Activated CD8-positive, alpha-beta memory T cell treated with anti-CD3 and anti-CD28 coated beads for 4 hours (primary cell): ENCODE results near the gene TRIM17.

ENCODE experiments used
- DNase-seq, 2 donors: peaks; one replicate each; pipeline ENCODE4 v3.0.0-alpha.2; 2020; ENCODE audit warnings: low read depth in 2 of 2

The TRIM17 gene

DNA sequence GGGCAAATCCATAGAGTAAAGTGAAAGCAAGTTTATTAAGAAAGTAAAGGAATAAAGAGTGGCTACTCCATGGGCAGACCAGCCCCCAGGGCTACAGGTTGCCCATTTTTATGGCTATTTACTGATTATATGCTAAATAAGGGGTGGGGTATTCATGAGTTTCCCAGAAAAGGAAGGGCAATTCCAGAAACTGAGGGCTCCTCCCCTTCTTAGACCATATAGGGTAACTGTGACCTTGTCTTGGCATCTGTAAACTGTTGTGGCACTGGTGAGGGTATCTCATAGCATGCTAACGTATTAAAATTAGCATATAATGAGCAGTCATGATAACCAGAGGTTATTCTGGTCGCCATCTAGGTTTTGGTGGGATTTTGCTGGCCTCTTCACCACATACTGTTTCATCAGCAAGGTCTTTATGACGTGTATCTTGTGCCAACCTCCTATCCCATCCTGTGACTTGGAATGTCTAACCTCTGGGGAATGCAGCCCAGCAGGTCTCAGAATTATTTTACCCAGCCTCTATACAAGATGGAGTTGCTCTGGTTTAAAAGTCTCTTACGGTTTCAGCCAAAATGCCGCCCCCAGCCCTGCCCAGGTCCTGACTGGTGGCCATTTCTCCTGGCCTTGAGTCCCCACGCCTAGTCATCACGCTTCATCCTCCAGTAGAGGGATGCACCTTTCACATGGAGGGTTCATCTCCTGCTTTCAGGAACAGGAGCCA lies 982 bp upstream of the TRIM17 start:
- DNase-seq: no peak

DNA sequence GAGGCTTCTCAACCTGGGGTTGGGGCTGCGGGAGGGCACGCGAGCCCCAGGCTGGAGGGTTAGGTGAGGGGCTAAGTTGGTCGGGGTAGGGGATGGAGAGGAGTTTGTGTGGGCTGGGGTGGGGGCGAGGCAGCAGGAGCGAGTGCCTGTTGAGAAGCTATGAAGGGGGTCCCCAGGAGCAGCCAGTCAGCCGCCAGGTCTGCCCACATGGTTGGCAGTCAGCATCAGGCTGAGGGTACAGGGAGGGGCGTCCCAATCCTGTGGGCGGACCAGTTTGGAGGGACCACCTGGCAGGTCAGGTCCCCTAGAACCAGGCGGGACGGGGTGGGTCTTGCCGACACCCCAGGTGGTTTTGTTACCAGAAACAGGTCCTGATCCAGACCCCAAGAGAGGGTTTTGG lies 400 bp upstream of the TRIM17 start:
- DNase-seq: no peak

DNA sequence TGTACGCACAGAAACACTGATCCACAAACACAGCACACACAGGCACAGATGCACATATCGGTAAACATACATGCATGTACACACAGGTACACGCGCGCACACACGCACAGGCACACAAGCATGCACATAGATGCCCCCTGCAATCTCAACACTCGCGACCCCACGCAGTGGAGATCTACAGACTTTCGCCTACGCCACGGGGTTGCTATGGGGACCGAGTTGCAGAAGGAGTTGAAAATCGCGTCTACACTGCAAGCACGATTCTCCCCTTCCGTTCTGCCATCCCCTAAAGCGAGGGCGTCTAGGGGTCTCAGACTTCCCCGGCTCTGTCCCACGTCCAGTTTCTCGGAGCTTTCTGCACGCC lies 826 bp downstream of the TRIM17 start:
- DNase-seq: no peak

DNA sequence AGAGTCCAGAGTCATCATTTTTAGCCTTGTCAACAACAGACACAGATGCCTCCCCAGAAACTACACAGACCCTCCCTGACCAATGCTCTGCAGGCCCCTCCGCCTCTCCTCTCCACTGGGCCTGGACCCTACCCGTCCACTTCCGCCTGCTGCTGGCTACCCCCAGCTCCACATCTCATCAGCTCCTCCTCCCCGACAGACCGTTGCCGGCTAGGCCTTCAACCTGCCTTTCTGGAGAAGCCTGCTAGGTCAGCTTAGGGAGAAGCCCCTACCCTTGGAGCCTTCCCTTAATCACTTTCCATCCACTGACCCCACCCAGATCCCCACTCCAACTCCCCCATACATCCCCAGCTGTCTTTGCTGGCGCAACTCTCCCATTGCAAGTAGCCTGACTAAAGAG lies 1.4 kb downstream of the TRIM17 start:
- no peak for DNase-seq

DNA sequence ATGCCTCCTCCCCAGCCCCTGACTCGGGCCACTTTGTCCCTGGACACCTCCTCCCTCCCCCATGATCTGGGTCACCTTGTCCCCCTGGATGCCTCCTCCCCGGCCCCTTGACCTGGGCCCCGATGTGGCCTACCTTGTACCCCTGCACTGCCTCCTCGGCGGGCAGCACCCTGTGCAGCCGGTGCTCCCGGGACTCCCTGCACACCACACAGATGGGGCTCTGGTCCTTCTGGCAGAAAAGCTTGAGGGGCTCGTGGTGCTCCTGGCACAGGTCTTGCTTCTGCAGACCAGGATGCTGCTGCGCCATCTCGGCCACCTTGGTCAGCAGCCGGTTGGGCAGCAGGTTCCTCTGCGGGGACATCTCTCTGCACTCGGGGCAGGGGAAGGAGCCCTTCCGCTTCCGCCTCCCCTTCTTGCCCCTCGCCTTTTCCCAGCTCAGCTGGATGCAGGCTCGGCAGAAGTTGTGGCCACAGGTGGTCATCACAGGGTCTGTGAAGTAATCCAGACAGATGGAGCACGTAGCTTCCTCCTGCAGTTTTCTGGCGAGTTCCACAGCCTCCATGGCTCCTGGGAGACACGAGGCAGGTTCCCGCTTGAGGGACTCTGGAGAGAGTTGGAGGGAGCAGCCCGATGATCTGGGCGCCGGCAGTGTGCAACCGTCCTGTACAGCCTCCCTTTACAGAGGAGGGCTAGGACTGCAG lies 2.0 kb downstream of the TRIM17 start:
- no peak for DNase-seq

DNA sequence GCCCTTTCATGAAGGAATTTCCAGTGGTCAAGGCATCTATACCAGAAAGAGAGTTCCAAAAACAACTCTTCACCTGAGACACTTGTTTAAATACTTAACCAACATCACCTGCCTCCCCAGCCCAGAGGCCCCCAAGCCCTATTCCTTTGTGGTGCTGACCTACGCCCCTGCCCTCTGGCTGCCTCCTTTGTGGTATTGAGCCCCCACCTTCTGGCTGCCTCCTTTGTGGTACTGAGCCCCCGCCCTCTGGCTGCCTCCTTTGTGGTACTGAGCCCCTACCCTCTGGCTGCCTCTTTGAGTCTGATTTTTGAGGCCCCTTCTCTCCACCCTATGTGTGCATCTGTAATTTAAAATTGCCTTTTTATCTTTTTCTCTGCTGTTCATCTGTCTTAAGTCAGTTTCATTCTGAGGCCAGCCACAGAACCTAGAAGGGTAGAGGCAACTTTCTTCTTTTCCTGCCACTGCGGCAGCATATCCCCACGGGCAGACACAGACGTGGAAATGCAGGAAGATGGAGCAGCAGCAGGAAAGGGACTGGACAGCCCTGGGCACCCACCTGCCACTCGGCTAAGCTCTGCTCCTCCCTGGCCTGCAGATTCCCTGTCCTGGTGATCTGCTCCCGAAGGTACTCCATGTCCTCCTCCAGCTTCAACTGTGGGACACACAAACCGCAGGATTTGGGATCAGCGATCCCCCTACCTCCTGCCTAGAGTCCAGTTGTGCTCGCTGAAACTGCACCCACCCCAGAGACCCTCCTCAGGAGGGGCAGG lies 3.2 kb downstream of the TRIM17 start:
- no peak for DNase-seq

DNA sequence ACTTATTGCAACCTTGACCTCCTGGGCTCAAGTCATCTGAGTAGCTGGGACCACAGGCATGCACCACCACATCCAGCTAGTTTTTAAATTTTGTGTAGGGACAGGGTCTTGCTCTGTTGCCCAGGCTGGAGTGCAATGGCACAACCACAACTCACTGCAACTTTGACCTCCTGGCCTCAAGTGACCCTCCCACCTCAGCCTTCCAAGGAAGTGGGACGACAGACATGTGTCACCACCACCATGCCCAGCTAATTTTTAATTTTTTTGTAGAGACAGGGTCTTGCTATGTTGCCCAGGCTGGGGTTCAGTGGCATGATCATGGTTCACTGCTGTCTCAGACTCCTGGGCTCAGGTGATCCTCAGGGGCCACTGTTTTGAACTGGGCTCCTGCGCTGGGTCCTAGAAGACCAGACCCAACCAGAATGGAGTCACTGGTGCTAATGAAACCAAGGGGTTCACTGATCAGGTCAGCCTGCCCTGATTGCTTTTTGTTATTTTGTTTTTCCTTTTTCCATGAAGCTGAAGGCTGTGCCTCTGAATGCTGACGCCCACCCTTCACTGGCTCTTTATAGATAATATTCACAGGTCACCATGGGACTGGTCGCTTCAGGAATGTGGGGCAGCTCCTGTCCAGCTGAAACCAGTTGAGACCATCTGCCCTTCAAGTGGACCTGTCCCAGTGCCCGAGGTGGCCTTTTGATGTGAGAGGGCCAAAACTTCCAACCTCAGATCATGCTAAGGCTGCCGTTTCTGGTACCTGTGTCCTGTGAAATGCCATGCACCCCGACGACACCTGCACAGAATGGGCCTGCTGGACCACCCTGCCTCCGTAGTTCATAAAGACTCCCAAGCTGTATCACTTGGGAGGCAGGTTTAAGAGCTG lies 4.9 kb downstream of the TRIM17 start:
- DNase-seq: no peak

DNA sequence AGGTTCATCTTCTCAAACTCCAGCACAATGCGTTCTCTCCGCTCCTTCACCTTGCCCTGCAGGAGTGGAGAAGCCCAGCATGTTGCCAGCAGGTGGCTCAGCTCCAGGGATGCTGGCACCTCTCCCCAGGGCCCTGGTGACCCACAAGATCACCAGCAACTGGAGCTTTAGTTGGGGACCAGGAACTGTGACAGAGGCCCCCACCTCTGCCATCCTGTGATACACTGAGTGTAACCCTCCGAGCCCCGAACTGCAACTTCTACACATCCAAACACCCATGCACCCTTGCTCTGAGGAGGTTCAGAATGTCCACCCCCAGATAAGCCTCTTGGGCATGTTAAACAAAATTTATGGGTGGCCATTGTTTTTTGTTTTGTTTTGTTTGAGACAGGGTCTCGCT lies 5.5 kb downstream of the TRIM17 start:
- no peak for DNase-seq

DNA sequence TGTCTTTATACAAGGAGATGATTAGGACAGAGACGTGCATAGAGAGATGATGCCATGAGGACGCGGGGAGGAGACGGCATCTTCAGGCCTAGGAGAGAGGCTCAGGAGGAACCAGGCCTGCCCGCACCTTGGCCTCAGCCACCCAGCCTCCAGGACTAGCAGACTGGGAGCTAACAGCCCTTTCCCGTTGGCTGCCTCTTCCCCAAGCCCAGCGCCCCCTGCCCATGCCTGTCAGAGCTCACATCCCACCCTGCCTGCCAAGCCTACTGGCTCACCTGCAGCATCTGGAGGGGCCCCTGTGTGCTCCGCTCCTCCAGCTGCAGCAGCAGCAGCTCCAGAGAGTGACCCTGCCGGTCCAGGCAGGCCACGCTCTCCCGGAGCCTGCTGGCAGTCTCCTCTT lies 6.0 kb downstream of the TRIM17 start:
- no peak for DNase-seq

DNA sequence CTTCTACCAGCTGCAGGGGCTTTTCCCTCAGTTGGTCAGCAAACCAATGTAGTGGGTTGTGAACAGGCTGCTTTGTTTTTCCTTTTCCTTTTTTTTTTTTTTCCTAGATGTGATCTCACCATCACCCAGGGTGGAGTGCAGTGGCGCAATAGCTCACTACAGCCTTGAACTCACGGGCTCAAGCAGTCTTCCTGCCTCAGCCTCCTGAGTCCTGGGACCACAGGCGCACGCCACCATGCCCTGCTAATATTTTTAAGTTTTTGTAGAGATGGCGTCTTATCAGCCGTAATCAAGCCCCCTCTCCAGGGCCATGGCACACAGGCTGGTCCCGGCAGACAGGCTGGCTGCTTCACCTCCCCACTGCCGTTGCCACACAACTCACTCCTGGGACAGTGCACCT lies 6.6 kb downstream of the TRIM17 start:
- DNase-seq: no peak

DNA sequence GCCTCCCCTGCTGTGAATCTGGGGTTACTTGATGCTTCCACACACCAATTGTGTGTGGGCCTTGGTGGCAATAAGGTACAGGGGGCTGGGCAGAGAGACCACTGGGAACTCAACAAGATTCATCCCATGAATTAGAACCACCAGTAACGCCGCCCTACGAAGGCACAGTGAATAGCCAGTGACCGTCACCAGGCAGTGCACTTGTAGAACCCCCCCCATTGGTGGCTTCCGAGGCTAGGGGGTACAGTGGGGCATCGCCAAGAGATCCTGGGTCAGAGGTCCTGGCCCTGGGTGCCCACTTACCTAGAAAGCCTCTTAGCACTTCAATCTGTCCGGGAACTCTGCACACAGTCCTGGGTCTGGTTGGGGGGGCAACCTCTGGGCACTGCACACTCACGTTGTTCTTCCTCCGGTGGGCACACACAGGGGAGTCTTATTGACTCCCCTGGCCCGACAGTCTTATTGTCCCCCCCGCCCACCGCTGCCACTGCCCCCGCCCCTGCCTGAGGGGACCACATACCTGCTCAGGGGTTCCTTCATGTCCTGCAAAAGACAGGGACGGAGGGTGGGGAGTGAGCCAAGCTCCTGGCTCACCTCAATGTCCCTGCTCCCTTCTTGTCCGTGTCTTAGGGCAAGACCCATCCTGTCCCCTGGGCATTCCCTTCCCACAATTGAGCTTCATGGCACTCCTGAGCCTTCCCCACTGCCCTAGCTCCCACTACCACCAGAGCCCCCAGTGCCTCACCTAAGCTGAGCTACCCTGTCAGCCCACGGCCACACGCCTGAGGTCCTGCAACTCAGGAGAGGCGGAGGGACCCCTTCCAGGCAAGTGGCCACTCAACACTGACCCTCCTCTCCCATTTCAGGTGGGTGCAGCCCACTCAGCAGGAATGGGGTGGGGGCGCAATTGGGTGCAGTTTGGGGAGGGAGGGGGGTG lies 7.5 kb downstream of the TRIM17 start:
- DNase-seq: no peak

DNA sequence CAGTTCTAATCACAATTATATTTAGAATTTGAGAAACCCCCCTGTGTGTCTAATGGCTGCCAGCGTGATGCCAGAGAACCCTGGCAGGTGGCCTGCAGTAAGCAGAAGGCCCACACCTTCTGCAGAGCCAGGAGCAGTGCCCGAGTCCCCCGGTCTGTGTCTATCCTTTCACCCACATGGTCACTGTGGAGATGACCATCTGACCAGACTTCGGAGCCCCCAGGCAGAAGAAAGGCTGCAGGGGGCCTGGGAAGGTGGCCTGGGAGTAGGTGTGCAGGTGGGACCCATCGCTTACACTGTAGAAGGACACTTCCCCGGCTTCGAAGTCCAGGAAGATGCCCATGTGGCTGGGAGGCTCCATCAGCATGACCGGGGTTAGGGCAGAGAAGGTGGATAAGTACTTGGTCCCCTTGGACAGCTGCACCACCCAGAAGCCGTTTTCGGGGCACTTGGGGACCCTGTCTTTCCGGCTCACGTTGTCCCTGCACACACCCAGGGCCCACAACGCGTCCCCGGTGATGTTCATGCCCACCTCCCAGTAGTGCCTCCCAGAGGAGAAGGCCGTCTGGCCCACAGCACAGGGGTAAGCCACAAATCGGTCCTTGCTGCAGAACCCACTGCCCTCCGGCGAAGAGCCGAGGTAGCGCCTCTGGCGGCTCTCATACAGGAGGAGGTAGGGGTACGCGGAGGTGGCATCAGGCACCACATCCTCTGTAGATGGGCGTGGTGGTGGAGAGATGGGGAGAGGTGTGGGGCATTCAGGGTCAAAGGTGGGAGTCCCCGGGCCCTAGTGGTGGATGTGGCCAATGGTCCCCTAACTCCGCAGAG lies 8.4 kb downstream of the TRIM17 start:
- no peak for DNase-seq

DNA sequence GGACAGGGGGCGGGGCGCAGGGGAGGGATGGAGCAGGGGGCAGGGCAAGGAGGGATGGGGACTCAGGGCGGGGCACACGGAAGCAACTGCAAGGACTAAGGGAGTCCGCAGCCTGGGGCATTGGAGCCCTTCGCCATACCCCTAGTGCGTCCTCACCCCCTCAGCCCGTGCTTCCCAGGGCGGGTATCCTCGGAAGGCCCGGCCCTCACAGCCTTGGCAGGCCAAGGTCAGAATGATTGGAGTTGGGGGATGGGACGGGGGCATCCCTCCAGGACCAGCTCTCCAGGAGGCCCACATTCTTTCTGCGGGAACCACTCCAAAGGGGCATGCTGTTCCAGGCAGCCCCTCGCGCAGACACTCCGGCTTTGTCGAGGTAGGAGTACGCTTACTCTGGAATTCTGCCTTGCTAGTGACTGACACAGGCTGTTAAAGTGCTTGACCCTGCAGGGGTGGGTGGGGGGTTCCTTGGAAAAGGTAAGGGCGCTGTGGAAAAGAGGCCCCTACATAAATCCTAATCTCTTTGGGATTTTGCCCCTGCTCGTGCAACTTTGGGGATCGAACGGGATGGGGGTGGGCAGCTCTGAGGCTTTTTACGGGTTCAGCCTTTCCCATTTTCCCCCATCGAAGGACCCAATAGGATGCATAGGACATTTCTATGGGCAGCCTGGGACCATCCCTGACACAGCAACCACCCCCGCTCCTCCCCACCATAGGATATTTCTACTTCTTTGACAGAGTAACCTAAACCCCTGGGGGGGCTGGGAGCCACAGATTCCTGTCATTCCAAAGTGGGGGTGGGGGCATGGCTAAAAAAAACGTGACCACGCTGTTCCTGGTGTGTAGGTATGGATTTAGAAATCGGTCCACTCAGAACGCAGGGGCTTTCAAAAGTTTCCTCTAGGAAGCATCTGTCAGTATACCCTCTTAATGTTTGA lies 9.3 kb downstream of the TRIM17 start:
- no peak for DNase-seq

DNA sequence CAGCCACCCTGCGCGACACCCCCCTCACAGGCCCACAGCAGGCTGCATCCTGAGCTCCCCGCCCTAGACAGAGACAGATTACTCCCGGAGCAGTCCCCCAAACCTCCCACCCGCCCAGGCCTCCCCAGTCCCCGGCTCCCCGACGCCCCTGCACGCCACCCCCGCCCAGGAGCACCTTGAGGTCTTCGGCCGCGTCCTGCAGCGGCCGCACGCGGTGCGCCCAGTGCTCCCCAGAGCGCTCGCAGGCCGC lies 10.8 kb downstream of the TRIM17 start:
- DNase-seq: no peak

DNA sequence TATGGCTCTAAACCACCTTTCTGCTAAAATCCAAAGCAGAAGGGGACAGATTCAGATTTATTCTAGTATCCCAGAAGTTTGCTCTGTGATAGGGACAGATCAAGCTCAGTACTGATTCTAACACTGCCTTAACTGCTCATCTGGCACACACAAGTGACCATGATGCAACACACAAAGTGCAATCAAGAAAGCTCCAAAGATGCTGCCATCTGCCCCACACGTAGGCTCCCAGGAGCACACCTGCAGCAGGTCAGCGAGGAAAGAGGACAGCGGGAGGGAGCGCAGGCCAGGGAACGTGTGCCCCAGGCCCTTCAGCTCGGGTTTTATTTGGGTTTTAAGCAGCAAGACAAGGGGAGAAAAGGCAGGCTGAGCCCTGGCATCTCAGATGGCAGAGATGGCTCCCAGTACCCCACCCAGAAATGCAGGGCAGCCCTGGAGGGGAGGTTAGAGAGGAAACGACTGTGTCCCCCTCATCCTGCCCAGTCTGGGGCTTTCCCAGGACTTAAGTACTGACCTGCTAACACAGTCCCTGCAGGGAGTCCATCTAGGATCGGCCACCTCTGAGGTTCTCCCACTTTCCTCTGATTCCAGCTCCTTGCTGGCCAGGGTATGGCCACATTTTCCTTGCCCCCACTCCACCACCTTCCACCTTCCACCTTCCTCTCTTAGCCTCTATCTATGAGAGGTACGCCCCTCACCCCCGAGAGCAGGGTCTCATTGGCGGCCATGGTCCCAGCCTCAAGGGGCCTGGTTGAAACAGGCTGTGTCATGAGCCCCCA lies 11.3 kb downstream of the TRIM17 start:
- no peak for DNase-seq

DNA sequence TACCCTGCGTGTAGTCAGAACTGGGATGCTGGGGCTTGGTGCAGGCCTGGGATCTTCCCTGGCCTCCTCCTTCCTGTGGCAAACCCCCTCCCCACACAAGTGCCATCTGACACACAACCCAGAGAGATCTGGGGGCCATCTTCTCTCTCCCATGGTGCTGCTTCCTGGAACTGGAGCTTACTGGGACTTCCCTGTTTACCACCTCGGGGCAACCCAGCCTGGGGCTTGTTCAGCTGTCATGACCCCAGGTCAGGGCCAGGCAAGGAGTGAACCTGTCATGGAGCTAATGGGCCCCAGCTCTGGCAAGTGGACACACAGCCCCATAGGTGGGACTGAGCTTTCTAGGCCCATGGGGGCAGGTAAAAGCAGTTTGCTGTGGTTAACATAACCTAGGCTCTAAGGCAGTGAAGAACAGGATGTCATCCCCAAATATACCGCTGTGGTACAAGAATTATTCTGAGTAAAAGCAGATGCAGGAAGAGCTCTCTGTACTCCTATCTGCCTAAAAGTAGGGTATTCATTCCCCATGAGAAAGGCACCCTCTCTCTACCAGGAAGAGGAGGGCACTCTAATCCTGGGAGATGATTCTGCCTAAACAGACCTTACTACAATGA lies 12.4 kb downstream of the TRIM17 start:
- no peak for DNase-seq

DNA sequence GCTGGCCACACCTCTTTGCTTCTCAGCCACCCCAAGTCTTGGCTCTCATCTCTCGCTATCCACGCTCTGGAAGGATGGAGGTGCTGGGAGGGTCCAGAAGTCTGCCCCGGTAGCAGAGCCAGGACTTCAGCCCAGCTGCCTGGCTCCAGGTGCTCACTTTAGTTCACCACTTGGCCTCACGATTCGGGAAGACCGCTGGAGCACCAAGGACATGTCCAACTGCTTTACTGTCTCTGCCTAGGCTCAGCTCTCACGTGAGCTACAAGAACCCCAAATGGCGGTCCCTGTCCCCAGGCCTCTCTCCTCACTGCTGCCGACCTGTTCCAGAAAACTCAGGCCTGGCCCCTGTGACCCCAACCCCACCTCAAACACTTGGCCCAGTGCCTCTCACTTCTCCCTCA lies 13.4 kb downstream of the TRIM17 start:
- no peak for DNase-seq

DNA sequence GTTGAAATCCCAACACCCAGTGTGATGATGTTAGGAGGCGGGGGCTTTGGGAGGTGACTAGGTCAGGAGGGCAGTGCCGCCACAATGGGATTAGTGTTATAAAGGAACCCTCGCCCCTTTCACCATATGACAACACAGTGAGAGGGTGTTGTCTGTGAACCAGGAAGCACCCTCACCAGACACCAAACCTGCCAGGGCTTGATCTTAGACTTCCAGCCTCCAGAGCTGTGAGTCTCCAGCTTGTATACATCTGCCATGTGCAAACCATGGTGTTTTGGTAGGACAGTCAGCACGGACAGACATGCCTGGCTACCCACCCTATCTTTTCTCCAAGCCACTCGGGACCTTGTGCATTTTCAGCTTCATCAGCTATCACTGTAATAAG lies 14.0 kb downstream of the TRIM17 start:
- no peak for DNase-seq
